Activated naive CD4-positive, alpha-beta T cell treated with anti-CD3 and anti-CD28 coated beads, Interleukin-2, amount 10 ng/mL, durations not matched to agents 5 hours and 36 hours (primary cell): ENCODE data around the gene GRHL1. TPM values are rescaled to one million over a fixed set of nuclear protein-coding genes. Genes with fewer than 3 reads are reported as not detected.

ENCODE experiments used
- total RNA-seq, 2 experiments: library from RNA; stranded (reverse); gene quantifications; one replicate each; pipeline ENCODE4 v1.2.3, GENCODE V29; 2021

Gene GRHL1, protein sequence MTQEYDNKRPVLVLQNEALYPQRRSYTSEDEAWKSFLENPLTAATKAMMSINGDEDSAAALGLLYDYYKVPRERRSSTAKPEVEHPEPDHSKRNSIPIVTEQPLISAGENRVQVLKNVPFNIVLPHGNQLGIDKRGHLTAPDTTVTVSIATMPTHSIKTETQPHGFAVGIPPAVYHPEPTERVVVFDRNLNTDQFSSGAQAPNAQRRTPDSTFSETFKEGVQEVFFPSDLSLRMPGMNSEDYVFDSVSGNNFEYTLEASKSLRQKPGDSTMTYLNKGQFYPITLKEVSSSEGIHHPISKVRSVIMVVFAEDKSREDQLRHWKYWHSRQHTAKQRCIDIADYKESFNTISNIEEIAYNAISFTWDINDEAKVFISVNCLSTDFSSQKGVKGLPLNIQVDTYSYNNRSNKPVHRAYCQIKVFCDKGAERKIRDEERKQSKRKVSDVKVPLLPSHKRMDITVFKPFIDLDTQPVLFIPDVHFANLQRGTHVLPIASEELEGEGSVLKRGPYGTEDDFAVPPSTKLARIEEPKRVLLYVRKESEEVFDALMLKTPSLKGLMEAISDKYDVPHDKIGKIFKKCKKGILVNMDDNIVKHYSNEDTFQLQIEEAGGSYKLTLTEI
- under 1 TPM; 0.36 to 0.48 TPM for total RNA-seq

DNA sequence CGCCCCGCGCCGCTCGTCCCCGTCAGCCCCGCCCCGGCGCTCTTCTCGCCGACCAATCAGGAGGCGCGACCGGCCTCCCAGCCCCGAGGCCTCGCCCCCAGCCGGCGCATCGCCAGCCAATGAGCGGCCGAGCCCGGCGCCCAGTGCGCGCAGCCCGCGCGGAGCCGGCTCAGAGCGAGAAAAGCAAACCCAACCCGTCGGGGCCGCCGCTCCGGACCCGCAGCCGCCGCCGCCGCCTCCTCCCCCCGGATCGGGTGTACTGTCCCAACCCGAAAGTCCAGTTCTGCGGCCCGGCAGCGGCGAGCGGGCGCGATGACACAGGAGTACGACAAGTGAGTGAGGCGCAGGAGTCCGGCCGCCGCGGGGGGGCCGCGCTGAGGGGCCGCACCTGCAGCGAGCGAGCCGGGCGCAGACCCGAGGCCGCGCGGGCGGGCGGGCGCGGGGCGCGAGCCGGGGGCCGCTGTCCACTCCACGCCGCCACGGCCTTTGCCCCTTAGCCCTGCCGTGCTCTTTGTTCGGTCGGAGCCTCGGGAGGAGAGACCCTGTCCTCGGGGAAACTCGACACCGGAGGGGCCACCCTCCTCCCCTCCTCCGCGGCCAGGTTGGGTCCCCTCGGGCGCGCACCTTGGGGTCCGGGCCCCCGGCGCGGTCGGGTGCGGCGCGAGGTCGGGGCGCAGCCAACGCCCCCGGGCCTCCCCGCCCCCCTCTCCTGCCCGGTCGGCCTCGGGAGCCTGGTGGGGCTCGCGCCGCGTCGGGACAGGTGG lies at the start of gene GRHL1:
Gene GRHL1, plus strand, starts transcription at position 172 of the 764 bp plus-strand sequence. Its CDS starts 141 bp downstream, at position 313.

DNA sequence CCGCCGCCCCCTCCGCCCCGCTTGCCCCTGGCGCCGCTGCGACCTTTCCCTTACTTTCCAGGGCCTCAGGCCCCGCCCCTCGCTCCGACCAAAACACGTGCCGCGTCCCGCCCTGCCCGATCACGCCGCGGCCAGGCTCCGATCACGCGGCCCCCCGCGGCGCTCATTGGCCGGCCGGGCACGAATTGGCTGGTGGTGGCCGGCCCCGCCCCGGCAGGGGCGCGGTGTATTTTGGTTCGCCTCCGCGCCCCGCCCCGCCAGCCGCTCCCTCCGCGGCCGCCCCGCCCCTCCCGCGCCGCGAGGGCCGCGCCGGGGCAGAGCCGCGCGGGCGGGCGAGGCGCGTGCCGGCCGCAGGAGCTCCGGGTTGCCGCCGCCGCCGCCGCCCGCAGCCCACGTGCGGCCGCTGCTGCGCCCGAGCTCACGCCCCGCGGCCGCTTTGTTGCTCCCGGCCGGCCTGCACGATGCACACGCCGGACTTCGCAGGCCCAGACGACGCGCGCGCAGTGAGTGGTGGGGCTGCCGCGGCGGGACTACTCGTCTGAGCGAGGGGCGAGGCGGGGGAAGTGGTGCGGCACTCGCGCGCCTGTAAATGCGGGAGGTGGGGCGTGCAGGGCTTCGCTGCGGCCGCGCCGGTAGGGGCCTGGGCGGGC lies 91.9 kb downstream of the GRHL1 start, which contains the start of gene KLF11:
Gene KLF11, plus strand, starts transcription at position 295 of the 650 bp plus-strand sequence. Its CDS starts 167 bp downstream, at position 462.

Other genes starting within 250 kb of the GRHL1 start
- 10 to 100 TPM; 36.8 to 39.5 TPM for gene TAF1B, start 108.2 kb upstream of the GRHL1 start, total RNA-seq
- 1 to 10 TPM; 8.9 to 9.2 TPM for gene KLF11, start 91.9 kb downstream of the GRHL1 start, total RNA-seq
- gene CYS1, start 128.7 kb downstream of the GRHL1 start, total RNA-seq = under 1 TPM; 0.28 to 0.55 TPM
- gene RRM2, start 171.0 kb downstream of the GRHL1 start, total RNA-seq = 100 to 1,000 TPM; 332 to 342 TPM